NCI-H2029 treated with DMSO at 0.1 percent for 48 hours (cell line): Measurements from ENCODE around the gene IVL.

Source experiments
- DNase-seq: peaks from one replicate; lab custom pipeline; 2025; lab: John Stamatoyannopoulos, UW

The IVL gene

DNA sequence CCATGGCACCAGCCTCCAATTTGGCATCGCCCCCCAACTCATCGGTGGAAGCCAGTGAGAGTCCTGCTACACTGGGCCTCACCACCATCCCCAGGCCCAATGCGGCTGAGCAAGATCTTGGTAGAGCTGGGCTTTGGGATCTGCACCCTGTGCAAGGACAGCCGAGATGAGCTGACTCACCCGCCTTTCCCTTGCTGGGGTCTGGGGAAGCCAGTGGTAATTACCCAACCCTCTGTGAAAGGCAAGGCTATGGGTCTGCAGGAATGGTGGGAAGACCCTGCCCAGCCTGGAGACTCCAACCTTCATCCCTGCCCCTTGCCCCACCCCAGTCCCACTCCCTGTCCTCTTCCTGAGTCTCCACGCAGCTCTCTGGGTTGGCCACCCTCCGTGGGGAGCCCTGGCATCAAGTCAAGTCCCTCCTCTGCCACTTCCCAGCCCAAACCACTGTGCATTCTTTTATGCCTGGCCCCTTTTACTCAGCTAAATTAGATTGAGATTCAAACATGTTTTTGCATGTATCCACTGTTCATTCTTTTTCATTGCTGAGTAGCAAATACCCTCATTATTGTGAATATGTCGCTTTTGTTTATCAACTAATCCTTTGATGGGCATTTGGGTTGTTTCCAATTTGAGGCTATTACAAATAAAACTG, 21.5 kb upstream of the IVL start:
- no peak for DNase-seq

DNA sequence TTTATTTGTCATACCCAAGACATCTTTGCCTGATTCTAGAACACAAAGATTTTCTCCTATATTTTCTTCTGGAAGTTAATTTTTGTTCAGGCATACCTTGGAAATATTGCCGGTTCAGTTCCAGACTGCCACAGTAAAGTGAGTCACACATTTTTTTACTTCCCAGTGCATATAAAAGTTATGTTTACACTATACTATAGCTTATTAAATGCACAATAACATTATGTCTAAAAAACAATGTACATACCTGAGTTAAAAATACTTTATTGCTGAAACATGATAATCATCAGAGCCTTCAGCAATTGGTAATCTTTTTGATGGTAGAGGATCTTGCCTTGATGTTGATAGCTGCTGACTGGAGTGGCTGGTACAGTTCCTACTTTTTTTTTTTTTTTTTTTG, 20.2 kb upstream of the IVL start:
- DNase-seq: no peak

DNA sequence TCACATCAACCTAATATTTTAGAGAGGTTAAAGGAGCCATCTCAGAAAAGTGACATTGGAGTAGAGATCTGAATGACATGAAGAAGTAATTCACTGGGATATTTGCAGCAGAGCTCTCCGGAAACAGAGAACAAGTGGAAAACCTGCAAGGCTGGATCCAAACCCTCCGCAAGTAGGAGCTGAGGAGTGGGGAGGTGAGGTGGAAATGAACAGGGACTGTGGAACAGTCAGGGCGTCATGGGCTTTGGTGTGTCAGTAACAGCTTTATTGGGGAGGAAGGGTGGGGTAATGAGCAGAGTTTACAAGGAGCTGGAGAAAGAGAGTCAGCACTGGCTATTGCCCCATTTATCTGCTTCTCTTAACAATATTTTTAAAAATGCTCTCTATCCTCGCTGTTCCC, 9.3 kb upstream of the IVL start:
- DNase-seq: no peak

DNA sequence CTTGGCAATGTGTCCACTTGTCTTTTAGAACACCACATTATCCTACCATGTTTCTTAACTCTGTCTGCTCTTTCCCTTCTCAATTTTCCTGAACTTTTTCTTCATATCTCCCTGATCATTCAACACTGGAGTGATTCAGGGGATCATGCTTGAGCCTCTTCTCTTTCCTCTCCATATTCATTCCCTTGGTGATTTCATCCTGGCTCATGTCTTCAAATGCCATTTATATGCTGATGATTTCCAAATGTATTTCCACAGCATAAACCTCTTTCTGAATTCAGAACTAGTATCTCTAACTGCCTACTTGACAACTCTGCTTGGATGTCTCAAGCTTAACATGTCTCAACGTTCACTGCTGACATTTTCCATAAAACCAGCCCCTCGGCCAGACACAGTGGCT, 8.5 kb upstream of the IVL start:
- DNase-seq: no peak

DNA sequence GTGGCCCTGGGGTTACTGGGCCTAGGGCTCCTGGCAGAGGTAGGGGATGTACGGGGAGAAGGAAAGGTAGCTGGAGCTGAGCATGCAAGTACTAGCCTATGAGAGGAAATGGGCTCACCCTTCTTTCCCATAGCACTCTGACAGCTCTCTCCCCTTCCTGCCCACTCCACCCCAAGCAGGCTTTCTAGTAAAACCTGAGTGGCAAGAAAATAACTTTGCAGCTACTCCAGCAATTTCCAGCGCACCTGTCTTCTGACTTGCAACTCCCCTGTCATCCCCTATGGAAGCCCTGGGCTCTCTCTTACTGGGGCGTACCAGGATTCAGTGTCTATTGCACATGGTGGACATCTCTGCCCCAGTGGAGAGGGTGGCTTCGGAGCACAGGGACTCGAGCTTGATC, 6.7 kb upstream of the IVL start:
- no peak for DNase-seq

DNA sequence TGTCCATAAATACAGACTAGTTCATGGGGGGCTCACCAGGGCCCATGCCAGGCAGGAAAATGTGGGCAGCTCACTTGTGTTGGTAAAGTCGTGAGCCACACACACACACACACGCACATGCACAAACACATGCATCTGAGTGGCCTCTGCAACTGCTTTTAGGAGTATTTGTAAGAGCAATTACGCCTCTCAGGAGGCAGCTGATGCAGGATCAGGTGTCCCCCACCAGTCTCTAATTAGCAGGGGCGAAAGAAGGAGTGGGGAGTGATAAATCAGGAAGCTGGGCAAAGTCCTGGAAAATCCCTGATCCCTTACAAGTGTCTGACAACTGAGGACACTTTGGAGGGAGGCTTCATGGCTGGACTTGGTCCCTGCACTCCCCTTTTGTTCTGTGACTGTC, 5.7 kb upstream of the IVL start:
- DNase-seq: no peak

DNA sequence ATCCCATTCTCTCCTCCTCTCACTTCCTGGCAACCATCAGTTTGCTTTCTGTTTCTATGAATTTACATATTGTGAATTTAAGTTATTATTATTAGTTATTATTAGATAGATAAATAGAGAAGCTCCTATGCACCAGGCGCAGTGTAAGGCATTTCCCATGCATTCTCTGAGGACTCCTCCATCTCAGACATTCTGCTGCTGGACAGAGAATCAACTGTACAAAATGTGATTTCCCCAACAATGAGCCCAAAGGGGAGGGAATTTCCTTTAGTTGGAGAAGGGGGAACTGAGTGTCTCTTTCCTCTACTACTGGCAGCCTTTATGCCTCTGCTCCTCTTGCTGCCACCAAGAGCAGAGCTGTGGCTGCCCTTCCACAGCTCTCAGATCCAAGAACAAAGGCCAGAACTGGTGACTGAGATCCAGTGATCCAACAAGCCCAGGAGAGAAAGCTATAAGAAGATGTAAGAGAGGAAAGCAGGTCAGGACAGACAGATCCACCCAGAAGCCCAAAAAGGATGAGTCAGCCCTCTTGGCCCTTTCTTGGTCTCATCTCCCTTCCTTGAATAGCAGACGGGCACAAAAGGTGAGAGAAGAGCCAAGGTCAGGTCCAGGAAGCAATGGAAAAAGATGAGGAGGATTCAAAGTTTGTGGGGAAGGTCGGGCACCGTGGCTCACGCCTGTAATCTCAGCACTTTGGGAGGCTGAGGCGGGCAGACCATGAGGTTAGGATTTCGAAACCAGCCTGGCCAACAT, 3.5 kb upstream of the IVL start:
- no peak for DNase-seq

DNA sequence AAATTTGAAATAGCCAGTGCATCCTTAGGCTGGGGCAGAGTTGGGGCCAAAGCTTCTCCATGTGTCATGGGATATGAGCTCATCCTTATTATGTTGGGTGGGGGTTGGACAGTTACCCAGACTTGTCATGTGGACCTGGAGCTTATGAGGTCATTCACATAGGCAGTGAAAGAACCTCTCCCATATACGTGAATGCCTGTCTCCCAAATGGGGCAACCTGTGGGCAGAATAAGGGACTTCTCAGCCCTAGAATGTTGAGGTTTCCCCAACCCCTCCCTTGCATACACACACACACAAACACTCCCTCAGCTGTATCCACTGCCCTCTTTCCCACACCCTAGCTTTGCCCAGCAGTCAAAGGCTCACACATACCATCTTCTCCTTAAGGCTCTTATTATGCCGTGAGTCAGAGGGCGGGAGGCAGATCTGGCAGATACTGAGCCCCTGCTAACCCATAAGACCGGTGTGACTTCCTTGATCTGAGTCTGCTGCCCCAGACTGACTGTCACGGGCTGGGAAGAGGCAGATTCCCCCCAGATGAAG, 2.3 kb upstream of the IVL start:
- no peak for DNase-seq

DNA sequence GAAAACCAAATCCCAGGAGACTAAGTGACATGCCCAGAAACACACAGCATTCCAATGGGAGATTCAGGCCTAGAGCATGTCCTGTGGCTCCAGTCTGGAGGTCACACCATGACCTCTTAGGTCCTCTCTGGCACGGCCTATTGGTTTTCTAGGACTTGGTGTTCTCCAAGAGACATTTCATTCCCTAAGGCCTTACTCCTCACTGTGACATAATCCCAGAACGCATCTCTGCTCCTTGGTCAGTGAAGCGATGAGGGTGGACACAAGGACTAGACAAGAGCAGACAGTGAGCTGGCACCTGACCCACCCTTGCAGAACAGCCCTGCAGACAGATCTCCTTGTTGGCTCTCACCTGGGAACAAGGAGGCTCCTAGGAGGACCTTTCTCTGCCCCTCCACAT, 860 bp downstream of the IVL start:
- DNase-seq: no peak

DNA sequence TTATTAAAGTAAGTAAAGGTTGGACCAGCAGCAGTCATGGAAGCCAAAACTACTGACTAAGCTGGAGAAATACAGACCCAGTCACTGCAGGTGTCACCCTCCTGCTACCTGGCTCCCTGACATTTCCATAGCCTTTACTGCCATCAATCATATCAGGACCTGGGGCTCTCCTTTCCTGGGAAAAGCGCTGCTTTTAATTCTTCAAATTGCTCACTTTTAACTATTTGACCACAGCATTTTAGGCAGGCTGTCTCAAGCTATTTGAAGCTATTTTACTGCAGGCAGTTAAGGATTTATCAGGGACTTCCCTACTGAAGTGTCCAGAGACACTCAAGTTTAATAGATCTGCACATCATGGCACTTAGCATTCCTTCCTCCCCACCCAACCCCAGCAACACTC, 4.1 kb downstream of the IVL start:
- no peak for DNase-seq

DNA sequence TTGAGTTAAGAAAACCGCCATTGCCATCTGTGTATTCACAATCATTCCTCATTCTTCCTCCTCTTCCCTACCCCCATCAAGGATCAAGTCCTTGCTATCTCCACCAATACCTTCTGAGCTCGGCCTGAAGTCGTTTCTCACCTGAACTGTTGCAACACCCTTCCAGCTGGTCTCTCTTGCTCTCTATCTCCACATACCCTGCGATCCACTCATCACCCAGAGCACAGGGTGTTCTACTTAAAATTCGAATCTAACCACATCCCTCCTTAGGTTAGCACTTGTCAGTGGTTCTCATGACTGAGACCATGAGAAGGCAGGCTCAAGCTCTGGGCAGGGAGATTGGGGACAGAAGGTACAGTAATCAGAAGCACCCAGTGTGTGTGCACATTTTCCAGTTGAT, 4.6 kb downstream of the IVL start:
- no peak for DNase-seq

DNA sequence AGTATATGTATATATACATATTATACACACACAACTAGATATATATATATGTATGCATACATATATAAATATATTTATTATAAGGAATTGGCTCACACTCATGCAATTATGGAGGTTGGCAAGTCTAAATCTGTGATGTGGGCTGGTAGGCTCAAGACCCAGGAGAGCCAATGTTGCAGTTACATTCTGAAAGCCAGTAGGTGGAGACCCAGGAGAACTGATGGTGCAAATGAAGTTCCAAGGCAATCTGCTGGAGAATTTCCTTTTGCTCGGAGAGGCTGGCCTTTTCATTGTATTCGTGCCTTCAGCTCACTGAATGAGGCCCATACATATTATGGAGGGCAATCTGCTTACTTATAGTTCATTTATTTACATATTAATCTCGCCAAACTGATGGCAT, 9.4 kb downstream of the IVL start:
- DNase-seq: no peak

DNA sequence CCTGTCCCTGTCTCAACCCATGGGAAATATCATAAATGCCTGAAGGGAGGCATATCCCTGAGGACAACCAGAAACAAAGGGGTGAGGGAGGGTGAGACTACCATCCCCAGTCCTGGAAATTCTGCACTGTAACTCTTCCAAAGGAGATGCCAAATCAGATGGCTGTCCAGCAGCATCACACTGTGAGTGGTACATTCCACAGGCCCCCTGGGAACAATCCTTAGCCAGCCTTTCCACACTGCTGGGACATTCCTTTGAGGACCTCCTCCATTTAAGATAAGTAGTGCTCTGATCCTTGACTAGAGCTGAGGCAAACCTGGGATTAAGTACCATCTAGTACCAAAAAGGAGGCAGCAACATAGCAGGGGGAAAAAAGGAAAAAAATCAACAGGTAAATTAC, 10.7 kb downstream of the IVL start:
- no peak for DNase-seq

DNA sequence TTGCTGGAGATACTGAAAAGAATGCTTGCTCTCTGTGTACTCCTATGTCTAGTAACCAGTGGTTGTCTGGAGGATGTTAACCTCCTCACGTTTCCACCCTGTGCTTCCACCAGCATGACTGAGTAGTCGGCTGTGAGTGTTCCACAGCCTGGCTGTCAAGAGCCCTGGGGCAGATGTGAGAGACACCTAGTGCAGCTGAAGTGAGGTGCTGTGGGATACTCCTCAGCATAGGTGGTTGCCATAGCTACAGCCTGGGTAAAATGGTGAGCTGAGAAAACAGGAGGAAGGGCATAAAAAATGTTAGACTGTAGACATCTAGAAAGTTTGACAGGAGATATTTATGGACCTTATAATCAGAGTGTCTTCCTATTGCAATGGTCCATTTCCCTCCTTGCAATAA, 15.8 kb downstream of the IVL start:
- DNase-seq: no peak

DNA sequence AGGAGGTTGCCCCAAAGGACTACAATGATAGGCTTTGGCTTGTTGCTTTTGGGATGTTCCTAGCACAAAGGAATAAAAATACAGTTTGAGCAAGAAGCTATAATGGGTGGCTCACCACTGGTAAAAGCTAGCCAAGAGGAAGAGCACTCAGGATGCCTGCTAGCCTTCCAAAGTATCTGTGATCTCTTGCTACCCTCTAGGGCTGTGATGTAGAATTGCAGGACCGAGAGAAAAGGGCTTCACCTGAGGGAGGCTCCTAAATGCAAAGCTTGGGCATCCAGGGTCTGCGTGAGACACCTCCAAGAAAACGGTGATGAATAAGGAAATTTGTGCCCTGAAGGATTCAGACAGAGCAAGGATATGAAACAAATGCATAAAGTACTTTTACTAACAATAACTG, 17.7 kb downstream of the IVL start:
- DNase-seq: no peak

DNA sequence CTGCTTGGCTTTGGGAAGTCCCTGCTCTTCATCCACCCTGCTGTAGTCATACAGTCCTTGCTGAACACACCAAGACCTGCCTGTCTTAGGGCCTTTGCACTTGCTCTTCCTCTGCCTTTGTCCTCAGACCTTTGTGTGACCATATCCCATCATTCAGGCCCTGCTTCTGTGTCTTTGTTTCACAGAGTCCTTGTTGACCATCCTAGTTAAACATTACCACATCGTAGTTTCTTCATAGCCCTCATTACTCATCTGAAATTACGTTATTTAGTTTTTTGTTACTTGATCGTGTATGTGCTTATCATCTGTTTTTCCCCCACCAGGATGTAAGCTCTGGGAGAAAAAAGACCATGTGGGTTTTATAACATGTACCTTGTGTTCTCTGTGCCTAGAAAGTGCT, 20.3 kb downstream of the IVL start:
- no peak for DNase-seq

DNA sequence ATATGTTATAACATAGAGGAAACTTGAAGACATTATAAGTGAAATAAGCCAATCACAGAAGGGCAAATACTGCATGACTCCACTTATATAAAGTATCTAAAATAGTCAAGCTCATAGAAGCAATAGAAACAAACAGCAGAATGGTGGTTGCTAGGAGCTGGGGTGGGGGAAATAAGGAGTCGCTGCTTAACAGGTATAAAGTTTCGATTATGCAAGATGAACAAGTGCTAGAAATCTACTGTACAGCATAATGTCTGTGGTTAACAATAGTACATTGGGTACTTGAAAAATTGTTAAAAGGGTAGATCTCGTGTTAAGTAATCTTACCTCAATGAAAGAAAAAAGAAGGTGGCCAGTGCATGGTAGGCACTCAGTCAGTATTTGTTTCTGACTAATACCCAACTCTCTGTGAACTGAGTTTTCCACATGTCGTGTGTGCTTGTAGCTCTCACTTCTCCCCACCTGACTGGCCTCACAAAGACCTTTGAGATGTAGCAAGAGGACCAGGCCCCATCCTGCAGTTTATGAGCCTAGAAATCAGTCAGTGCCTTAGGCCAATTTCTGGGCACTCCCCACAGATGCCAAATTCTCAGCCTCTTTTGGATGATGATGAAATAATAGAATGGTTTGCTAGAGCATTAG, 23.9 kb downstream of the IVL start:
- DNase-seq: no peak

DNA sequence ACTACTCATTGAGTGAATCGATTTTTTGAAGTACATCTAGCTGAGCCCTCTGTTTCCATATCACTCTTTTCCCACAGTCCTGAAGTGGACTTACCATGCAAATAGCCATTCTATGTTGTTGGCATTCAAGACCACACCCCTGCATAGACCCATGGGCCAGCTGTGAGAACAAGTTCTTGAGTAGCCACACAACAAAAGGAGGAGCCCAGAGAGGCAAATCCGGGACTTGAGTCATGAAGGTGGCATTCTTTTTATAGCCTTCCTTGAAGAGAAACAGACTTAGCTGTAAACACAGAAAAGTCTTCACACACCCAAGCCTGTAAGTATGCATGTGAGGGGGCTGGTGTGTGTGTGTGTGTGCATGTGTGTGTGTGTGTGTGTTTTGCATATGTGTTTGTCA, 24.9 kb downstream of the IVL start:
- no peak for DNase-seq

DNA sequence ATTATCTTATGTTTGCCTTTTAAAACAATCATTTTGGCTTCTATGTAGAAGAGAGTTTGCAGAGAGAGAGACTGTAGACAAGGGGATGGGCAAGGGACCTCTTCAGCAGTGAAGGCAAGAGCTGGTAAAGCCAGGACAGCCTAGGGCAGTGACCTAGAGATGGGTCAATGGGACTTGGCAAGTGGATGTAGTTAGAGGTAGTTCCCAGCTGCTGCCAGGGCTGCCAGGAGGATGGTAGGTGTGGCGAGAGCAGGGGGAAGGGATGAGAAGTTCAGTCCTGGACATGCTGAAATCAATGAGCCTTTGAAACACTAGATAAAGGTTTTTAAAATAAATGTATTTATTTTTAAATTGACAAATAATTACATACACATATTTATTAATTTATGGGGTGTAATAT, 32.3 kb downstream of the IVL start:
- DNase-seq: no peak

DNA sequence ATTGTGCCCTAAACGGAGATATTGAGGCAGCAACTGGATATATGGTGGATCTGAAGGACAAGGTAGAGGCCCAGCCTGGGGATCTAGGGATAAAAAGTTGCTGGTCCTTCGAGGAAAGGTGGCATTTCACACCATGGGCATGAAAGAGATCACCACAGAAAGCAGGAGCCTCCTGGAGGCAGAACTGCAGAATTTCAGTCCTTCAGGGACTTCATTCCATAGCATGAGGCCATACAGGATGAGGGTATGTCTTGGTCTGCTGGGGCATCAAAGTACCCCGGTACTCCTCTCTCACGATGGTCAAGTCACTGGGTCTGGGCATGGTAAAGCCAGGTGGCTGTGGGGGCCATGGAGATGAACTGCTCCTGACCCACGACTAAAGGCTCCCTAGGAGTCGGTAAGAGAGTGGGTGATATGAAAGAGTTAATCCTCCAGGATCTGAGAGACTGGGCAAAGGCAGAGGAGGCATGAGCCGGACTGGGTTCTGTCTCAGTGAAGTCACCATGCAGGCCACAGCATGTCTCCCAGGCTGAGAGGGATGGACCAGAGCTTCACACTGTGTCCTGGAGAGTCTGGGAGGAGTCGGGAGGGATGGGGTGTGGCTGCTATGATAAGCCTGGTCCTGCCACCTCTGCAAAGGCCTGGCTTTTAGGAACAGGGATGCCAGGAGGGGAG, 32.8 kb downstream of the IVL start:
- DNase-seq: no peak

DNA sequence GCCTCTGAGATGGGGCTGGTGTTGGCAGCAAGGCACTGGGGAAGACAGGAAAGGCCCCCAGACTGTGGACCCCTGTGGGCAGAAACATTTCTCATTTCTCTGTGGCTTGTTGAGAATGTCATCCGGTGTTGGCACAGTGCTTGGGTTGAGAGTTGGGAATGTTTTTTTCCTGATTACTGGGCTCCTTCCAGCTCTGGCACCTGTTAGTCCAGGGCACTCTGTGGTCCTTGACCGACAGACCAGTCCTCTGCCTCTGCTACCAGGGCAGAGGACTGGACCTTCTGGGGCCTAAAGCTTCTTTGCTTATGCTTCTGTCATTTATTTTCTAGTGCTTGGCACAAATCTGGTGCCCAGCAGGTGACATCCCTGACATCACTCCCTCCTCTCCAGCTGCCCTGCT, 33.8 kb downstream of the IVL start:
- DNase-seq: no peak

DNA sequence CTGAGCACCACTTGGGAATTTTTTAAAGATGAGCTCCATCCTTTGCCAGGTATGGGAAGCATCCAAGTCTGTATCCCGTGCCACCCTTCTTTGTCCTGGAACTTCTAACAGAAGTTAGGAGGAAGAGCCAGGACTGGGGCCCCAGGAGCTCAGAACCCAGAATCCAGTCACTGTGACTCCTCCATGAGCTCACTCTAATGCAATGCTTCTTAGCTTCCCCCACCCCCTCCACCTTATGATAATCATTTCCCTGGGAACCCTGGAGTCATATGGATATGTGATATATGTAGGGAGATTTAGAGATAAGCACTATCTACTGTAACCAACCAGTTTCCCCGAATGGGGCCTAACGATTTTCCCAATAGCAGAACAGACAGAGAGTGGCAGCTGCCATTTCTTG, 37.9 kb downstream of the IVL start:
- no peak for DNase-seq
